ENCODE data around the gene NRP2. TPM values are rescaled to one million over a fixed set of nuclear protein-coding genes. Genes with fewer than 3 reads are reported as not detected.

NRP2 gene
- polyA plus RNA-seq, 2 of the 4 experiments (the other 2 are of a cell fraction) = 144 to 159 TPM

GRCh38 chr2:205759732-205760131 is 77.4 kb downstream of the NRP2 start:
- Histone ChIP-seq H3K4me3 (no peak overlapping the region), H3K4me2 (no peak overlapping the region), H3K27ac (peak overlapping the region in 1 of 2 experiments; percentile 94; a peak in 3 of 6 replicates), H3K9me3 (no peaks in the 10 kb centered on the region), H3K4me1 (peaks cover 69% of the 10 kb centered on the region)
- DNase-seq (ENCODE audit: low read depth in 1 of 2, low spot score in 1 of 2) = no peak
- ChIA-PET CTCF (interaction anchor here (1.2 to 2.8 kb wide), 3 partner anchors 8 to 166 kb away, joined by 3 to 9 read pairs (median 5); no protein-coding TSS in a partner anchor), POLR2A (no interaction called here)
- no peak for ATAC-seq
- no peak for FAIRE-seq
- TF ChIP-seq ELK1 (IDR thresholded peaks at IDR 0.05; ENCODE audit: low read depth, low read length) (no peak), RFX5 (IDR thresholded peaks at IDR 0.05) (no peak)
- WGBS (ENCODE audit: missing lambda C conversion rate) = 100% methylated on average over 1 of the region's 1 CpG

- H3K4me1 ChIP-seq = peaks cover 64% of the 10 kb centered on the region
- FAIRE-seq = no peak
- H3K4me2 ChIP-seq = no peak overlapping the region
- no peak for ATAC-seq
- peak overlapping the region in 1 of 2 experiments; percentile 94; a peak in 3 of 6 replicates for H3K27ac ChIP-seq
- H3K4me3 ChIP-seq = no peak overlapping the region
- 93% methylated on average over 6 of the region's 6 CpGs for WGBS (ENCODE audit: missing lambda C conversion rate)
- ChIA-PET CTCF (interaction anchor here (1.5 to 2.8 kb wide), 2 partner anchors 8 to 166 kb away, joined by 5 to 9 read pairs; no protein-coding TSS in a partner anchor), POLR2A (no interaction called here)
- TF ChIP-seq ATOH8 (CRISPR knock-in tag; IDR thresholded peaks at IDR 0.05; ENCODE audit: low read depth) (no peak), BCL3 (IDR thresholded peaks at IDR 0.05) (no peak), KDM1A (IDR thresholded peaks at IDR 0.05; ENCODE audit: low read depth) (no peak), CBX8 (IDR thresholded peaks at IDR 0.05) (no peak), CHD2 (IDR thresholded peaks at IDR 0.05; ENCODE audit: low read length, partially characterized antibody) (no peak), NFE2L2 (conservative IDR thresholded peaks at IDR 0.05; ENCODE audit: low read length) (no peak), EP300 (IDR thresholded peaks at IDR 0.05) (no peak), SMC3 (IDR thresholded peaks at IDR 0.05) (no peak), RAD21 (conservative IDR thresholded peaks at IDR 0.05 in 1 of 2, IDR thresholded peaks at IDR 0.05 in 1 of 2) (no peak), CTCF (IDR thresholded peaks at IDR 0.05) (no peak), ZNF302 (CRISPR knock-in tag; IDR thresholded peaks at IDR 0.05) (no peak), CHD4 (IDR thresholded peaks at IDR 0.05; ENCODE audit: borderline replicate concordance) (no peak), RARB (CRISPR knock-in tag; IDR thresholded peaks at IDR 0.05) (no peak)
- no peaks in the 10 kb centered on the region for H3K9me3 ChIP-seq
- no peak for DNase-seq (ENCODE audit: low read depth in 1 of 2, low spot score in 1 of 2)
Measured at GRCh38 chr2:205760157-205760556, 77.9 kb downstream of the NRP2 start.

GRCh38 chr2:205761421-205761820 is 79.1 kb downstream of the NRP2 start:
- ATAC-seq (no peak), DNase-seq (ENCODE audit: low read depth in 1 of 2, low spot score in 1 of 2) (no peak), FAIRE-seq (no peak)
- WGBS (ENCODE audit: missing lambda C conversion rate) = 90% methylated on average over 4 of the region's 4 CpGs
- Histone ChIP-seq H3K27ac (peak overlapping the region in 1 of 2 experiments; percentile 5; a peak in 1 of 6 replicates), H3K4me1 (peaks cover 55% of the 10 kb centered on the region), H3K9me3 (no peaks in the 10 kb centered on the region), H3K4me2 (no peak overlapping the region), H3K4me3 (no peak overlapping the region)
- CTCF ChIA-PET = interaction anchor here (0.6 to 2.5 kb wide), 5 partner anchors 13 to 166 kb away, joined by 3 to 7 read pairs (median 4); partner anchors contain the start of gene NRP2
- TF ChIP-seq CBX8 (IDR thresholded peaks at IDR 0.05) (no peak), HOXA7 (CRISPR knock-in tag; IDR thresholded peaks at IDR 0.05) (no peak), MAZ (IDR thresholded peaks at IDR 0.05; ENCODE audit: borderline replicate concordance, low read depth, low read length) (no peak), REST (IDR thresholded peaks at IDR 0.05) (no peak)
- POLR2A ChIA-PET = no interaction called here

Measured in A549 (cell line).